ENCODE measurements around the gene H6PD.

Gene H6PD

DNA sequence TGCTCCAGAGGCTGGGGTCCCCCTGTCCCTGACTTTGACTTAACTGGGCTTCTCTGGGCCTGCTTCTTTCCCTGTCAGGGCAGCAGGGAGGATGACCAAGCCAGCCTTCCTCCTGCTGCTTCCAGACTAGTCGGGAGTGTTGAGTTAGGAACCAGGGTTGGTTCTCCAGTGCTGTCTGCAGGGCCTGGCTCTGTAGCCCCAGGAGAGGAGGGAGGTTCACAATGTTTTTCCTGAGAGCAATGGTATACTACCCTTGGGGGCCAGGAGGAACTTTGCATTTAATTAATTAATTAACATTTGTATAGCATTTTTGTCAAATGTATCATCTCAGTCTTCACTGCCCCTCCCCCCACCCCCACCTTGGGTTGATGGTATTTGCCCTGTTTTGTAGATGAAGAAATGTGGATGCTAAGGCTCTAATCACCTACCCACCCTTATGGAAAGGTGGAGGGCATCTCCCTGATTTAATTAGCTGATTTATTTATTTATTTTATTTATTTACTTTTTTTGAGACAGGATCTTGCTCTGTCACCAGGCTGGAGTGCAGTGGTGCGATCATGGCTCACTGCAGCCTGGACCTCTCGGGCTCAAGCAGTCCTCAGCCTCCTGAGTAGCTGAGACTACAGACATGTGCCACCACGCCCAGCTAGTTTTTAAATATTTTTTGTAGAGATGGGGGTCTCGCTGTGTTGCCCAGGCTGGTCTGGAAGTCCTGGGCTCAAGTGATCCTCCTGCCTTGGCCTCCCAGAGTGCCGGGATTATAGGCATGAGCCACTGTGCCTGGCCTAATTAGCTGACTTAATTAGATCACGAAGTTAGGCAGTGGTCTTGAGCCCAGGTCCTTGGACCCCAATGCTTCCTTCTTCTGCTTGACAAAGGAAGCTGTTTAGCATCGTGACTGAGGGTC, 6.6 kb downstream of the H6PD start:
- DNase-seq (ENCODE audit: low read depth, low spot score), result no peak

- DNase-seq (ENCODE audit: low read depth, low spot score), result no peak
Observed at GRCh38 chr1:9241891-9242290, 7.3 kb downstream of the H6PD start.

GRCh38 chr1:9242338-9242969, 7.9 kb downstream of the H6PD start:
- no peak for DNase-seq (ENCODE audit: low read depth, low spot score)

DNA sequence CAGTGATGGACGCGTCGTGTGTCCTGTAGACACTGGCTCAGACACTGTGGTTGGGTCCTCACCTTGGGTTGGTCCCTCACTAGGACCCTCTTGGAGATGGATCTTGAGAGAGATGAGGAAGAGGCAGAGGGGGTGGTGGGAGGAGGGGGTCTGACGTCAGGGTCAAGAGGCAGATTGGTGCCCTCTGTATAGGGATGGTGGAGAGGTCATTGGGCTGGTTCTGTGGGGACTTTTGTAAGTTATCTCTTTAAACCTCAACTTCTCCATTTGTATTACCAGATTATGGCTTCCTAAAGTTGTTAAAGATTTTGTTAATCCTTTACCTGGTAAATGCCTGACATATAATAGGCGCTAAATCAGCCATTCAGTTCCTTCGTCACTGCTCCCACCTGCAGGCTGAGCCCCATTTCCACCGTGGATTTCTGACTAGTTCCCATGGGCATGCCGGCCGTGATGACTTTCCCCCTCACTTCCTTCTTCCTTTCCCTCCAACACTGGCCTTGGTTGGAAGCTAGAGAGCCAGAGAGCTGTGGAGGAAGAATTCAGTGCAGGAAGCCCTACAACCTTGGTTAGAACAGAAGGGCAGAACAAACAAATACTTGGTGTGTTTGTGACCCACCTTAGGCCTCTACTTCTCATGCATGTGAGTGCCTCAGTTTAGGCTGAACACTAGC, 8.6 kb downstream of the H6PD start:
- DNase-seq (ENCODE audit: low read depth, low spot score), result no peak

DNA sequence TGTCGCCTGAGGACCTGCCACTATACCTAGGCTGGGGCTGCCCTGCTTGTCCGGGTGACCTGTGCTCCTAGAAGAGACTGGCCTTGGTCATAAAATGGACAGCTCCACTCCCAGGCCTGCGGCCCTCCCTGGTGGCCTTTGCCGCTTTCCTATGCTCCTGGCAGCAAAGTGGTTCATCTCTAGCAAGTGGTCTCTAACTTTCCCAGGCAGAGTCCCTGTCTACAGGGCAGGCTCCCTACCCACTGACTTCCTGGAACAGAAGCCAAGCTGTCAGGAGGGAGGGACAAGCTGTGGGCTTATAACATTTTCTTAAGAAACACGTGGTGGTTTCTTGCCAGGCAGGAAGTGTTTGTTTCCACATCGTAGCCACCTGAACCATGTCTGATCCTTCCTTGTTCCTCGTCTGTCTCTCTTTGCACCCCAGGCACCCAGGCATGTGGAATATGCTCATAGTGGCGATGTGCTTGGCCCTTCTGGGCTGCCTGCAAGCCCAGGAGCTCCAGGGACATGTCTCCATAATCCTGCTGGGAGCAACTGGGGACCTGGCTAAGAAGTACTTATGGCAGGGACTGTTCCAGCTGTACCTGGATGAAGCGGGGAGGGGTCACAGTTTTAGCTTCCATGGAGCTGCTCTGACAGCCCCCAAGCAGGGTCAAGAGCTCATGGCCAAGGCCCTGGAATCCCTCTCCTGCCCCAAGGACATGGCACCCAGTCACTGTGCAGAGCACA, 10.1 kb downstream of the H6PD start:
- no peak for DNase-seq (ENCODE audit: low read depth, low spot score)

GRCh38 chr1:9245230-9245619, 10.7 kb downstream of the H6PD start:
- no peak for DNase-seq (ENCODE audit: low read depth, low spot score)

DNA sequence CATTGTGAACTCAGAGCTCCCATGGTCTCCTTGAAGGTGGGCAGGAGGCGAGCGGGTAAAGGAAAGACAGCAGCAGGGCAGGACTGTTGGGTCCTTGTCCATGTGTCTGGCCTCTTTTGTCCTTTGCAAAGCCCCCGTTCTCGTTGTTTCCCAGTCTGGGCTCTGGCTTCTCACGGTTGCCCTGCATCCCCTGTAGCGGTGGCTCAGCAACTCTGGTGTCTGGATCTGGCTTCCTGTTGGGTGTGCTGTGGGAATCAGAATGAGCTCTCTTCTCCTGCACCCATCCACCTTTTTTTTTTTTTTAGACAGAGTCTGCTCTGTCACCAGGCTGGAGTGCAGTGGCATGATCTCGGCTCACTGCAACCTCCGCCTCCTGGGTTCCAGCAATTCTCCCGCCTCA, 11.1 kb downstream of the H6PD start:
- no peak for DNase-seq (ENCODE audit: low read depth, low spot score)

- DNase-seq (ENCODE audit: low read depth, low spot score), result no peak
Observed at GRCh38 chr1:9246215-9246614, 11.6 kb downstream of the H6PD start.

GRCh38 chr1:9246841-9247785, 12.5 kb downstream of the H6PD start:
- no peak for DNase-seq (ENCODE audit: low read depth, low spot score)

GRCh38 chr1:9247894-9248293, 13.3 kb downstream of the H6PD start:
- no peak for DNase-seq (ENCODE audit: low read depth, low spot score)

- no peak for DNase-seq (ENCODE audit: low read depth, low spot score)
Observed at GRCh38 chr1:9248341-9249262, 14.0 kb downstream of the H6PD start.

DNA sequence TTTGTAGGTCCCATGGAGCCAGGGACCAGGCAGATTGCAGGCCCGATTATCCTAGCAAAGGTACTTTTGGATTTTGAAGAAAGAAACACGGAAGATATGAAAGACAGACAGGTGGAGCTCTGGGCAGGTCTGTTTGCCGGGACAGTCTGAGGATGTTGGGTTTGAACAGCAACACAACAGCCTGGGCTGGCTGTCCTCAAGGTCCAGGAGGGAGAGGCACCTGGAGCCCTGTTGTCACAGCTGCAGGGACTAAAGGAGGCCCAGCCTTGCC, 14.6 kb downstream of the H6PD start:
- DNase-seq (ENCODE audit: low read depth, low spot score), result no peak

- no peak for DNase-seq (ENCODE audit: low read depth, low spot score)
Observed at GRCh38 chr1:9249534-9250410, 15.2 kb downstream of the H6PD start.

GRCh38 chr1:9250411-9251381, 16.1 kb downstream of the H6PD start:
- DNase-seq (ENCODE audit: low read depth, low spot score), result no peak

- no peak for DNase-seq (ENCODE audit: low read depth, low spot score)
Observed at GRCh38 chr1:9251501-9251900, 16.9 kb downstream of the H6PD start.

DNA sequence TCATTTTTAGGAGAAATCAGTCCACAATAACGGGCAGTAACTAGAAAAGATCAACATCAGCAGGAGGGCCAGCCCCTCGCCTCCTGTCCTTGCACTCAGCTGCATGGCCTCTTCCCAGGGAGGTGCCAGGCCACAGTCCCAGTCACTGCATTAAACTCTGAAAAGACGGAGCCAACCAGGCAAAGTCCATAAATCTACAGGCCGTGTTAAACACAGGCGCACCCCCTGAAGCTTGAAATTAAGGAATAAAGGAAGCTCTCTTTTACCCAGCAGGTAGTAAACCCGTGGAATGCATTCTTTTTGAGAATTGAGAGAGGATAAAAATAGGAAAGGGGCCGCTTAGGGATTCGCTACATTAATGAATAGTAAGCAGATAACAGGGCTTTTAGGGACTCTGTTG, 18.4 kb downstream of the H6PD start:
- DNase-seq (ENCODE audit: low read depth, low spot score), result no peak

- no peak for DNase-seq (ENCODE audit: low read depth, low spot score)
Observed at GRCh38 chr1:9253453-9254105, 19.0 kb downstream of the H6PD start.
